HUDEP-2 (cell line): ENCODE measurements around the gene RSAD1.
"Not testable (repeated sequence)": the region's sequence is repeated elsewhere in the genome, so short reads cannot be mapped to it uniquely, and the experiment has no call there.

Experiments used
- DNase-seq, 76 experiments: peaks; one replicate each; lab custom pipeline; 2025; ENCODE audit not compliant: unreplicated experiment in 76 of 76; lab: John Stamatoyannopoulos, UW

The RSAD1 gene

DNA sequence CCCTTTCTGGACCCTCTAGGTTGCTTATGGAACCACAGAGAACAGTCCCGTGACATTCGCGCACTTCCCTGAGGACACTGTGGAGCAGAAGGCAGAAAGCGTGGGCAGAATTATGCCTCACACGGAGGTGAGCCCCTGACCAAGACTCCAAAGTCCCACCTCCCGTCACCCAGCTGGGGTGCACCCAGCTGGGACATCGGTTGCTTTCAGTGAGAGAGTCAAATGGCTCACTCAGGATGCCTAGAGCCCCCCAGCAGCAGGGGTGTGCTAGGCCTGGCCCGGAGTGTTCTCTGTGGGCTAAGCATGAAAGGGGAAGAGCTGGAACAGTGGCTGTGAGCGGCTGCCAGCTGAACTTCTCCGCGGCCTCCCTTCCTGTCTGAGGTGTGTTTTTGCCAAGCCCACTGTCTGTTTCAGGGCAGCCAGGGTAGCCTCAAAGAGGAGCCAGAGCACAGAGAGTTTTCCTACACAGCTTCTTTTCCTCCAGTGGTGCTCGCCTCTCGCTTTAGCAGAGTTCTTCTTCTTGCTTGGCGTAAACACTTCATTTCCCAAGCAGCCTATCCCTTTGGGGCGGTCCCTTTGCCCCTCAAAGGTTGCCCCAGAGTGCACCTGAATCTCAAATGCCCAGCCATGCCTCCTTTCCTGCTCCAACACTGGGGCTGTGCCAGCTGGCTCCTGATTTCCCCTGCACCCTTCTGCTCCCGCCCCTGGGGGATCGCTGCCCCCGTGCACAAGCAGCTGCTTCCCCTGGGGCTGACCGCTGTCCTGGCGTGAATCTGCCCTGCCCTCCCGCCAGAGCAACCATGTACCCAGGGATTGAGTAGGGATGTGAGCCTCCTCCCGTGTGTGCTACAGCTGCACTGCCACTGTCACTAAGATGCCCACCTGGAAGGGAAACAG is 7.4 kb upstream of the RSAD1 start:
- no peak for DNase-seq

DNA sequence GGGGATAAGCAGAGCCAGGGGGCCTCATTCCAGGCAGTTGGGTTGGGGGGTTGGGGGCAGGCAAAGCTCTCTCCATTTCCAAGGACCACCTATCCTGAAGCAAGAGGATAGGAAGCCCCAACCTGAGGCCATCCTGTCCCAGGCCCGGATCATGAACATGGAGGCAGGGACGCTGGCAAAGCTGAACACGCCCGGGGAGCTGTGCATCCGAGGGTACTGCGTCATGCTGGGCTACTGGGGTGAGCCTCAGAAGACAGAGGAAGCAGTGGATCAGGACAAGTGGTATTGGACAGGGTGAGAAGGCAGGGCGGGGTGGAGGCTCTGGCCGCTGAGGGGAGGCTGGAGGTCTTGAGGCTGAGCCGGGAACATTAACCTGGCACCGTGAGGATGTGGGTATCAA is 6.4 kb upstream of the RSAD1 start:
- no peak for DNase-seq

DNA sequence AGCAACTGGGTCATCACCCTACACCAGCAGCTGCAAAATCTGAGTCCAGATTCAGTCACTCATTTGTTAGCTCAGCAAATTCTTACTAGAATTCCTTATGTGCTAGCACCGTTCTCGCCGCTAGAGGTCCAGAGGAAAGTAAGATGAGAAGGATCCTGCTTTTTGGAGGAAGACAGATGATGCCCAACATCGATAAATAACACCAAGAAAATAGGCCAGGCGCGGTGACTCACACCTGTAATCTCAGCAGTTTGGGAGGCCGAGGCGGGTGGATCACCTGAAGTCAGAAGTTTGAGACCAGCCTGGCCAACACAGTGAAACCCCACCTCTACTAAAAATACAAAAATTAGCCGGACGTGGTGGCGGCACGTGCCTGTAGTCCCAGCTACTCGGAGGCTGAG is 5.9 kb upstream of the RSAD1 start:
- DNase-seq, result not testable (repeated sequence)

DNA sequence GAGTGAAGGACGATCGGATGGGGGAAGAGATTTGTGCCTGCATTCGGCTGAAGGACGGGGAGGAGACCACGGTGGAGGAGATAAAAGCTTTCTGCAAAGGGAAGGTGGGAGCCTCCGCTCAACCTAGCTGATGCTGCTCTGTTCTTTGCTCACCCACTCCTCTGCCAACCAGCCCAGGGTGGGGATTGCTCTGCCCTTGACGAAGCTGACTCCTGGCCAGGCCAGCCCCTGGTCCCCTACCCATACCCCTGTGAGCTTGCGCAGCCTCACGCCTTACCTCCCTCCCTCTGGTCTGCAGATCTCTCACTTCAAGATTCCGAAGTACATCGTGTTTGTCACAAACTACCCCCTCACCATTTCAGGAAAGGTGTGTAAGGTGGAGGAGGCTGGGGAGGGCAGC is 4.8 kb upstream of the RSAD1 start:
- DNase-seq, result no peak

DNA sequence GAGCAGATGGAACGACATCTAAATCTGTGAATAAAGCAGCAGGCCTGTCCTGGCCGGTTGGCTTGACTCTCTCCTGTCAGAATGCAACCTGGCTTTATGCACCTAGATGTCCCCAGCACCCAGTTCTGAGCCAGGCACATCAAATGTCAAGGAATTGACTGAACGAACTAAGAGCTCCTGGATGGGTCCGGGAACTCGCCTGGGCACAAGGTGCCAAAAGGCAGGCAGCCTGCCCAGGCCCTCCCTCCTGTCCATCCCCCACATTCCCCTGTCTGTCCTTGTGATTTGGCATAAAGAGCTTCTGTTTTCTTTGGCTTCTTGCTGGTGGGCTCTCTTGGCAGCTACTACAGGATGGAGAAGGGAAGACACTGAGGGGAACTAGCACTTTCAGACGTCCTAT is 4.1 kb upstream of the RSAD1 start:
- DNase-seq, result no peak

DNA sequence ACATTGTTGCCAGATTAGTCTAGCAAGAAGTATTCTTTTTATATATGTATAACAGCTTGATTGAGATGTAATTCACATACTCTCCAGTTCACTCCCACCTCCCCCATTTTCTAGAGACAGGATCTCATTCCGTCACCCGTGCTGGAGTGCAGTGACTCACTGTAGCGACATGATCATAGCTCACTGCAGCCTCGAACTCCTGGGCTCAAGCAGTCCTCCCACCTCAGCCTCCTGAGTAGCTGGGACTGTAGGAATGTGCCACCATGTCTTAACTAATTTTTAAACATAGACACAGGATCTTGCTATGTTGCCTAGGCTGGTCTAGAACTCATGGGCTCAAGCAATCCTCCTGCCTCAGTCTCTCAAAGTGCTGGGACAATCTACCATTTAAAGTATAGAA is 3.3 kb upstream of the RSAD1 start:
- DNase-seq, result no peak

DNA sequence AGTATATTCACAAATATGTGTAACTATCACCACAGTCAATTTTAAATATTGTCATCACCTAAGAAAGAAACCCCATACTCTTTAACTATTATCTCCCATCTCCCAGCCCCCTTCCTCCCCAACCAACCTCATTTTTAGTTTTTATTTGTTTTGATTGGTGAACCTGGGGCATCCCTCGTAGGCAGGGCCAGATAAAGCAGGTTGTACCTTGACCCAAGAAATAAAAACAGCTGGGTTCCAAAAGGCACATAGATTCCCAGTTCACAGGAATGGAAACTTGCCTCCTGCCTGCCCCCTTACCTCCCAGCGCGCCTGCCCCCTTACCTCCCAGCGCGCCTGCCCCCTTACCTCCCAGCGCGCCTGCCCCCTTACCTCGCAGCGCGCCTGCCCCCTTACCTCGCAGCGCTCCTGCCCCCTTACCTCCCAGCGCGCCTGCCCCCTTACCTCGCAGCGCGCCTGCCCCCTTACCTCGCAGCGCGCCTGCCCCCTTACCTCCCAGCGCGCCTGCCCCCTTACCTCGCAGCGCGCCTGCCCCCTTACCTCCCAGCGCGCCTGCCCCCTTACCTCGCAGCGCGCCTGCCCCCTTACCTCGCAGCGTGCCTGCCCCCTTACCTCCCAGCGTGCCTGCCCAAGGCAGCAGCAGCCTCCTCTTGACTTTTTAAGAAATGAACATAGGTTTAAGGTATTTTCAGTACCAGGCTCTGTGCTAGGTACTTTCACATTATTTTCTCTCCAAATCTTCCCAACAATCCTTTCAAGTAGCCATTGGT is 2.7 kb upstream of the RSAD1 start:
- DNase-seq, result not testable (repeated sequence)

DNA sequence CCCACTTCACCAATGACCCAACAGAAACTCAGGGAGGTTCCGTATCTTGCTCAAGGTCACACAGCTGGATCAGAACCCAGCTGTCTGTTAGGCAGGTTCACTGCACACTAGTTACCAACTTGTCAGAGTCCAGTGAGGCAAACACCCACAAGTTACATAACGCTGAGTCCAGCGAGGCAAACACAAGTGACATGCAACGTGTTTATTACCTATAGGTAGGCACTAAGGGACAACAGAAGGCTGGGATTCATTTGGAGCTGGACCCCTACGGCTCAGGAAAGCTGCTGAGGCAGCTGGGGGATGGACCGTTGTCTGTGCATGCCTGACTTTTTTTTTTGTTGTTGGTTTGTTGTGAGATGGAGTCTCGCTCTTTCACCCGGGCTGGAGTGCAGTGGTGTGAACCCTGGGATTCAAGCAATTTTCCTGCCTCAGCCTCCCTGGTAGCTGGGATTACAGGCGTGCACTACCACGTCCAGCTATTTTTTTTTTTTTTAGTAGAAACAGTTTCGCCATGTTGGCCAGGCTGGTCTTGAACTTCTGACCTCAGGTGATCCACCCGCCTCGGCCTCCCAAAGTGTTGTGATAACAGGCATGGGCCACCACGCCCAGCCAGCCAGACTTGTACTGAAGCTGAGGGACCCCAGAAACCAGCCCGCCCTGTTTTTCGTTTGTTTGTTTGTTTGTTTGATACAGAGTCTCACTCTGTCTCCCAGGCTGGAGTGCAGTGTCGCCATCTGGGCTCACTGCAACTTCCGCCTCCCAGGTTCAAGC is 1.9 kb upstream of the RSAD1 start:
- no peak for DNase-seq

DNA sequence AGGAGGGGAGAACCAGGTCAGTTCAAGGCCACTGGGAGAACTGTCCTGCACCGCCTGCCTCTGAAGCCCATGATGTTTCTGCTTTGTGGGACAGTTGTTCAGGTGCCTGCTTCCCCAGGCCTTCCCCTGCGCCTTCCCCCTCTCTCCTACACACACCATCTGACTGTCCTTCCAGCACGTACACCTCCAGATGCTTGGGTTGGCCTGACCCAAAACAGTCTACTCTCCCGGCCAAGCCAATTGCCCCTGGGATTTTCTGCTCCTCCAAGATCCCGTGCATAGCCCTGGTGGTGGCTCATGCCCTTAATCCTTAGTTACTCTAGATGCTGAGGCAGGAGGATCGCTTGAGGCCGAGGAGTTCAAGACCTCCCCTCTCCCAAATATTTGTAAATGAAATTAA is 684 bp upstream of the RSAD1 start:
- no peak for DNase-seq

DNA sequence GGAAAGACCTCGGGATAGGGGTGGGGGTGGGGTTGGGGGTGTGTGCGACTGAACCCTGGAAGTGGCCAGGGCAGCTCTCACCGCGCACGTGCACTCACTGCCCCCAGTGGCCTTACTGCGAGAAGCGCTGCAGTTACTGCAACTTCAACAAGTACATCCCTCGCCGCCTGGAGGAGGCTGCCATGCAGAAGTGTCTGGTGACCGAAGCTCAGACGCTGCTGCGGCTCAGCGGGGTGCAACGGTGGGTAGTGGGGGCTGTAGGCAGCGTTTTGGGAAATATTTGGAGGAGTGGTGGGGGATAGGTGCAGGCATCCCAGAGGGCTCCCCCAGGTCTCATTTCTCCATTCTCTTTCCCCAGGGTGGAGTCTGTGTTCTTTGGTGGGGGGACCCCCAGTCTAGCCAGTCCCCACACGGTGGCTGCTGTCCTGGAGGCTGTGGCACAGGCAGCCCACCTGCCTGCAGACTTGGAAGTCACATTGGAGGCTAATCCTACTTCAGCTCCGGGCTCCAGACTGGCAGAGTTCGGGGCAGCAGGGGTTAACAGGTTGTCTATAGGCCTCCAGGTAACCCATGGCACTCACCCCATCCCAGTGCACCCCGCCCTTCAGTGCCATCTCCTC is 972 bp downstream of the RSAD1 start:
- DNase-seq, result peak in 74 of 76 experiments; percentile 24 to 87 (median 69)

DNA sequence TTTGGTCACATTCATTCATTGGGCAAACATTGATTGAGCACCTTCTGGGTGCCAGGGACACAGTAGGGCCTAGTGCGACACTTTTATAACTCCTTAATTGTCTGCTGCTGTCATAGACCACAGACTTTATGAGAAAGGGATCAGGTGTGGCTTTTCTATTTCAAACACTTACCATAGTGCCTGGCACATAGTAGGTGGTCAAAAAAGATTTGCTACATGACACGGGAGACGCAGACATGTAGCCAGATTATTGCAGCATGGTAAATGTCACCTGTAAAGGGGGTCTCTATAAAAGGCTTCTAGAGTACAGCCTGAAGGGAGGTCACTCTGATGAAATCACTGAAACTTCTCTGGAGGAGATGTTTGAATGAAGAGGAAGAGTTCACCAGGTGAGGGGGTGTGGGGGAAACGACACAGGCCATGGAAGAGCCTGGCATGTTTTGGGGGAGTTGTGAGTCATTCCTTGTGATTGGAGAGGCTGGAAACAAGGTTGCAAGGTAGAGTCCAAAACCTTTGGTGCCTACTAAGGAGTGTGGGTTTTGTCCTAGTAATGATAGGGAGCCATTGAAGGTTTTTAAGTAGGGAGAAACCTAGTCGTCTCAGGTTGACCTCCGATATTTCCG is 1.6 kb downstream of the RSAD1 start:
- no peak for DNase-seq

DNA sequence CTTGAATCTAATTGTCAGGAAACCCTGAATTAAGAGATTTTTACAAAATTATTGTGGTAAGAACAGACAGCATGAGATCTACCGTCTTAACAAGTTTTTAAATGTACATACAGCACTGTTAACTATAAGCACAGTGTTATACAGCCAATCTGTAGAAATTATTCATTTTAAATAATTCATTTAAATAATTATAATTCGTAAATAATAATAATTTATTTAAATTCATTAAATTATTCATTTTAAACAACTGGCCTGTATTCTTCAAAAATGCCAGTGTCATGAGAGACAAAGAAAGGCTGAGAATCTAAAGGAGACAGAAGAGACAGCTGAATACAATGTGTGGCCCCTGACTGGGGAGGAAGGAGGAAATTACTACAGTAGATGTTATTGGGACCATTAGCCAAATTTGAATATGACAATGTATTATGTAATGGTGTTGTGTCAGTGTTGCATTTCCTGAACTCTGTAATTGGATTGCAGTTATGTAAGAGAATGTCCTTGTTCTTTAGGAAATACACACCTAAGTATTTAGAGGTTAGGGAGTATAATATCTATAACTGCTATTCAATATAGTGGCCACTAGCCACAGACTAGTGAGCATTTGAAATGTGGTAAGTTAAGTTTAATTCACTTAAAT is 2.3 kb downstream of the RSAD1 start:
- DNase-seq, result no peak

DNA sequence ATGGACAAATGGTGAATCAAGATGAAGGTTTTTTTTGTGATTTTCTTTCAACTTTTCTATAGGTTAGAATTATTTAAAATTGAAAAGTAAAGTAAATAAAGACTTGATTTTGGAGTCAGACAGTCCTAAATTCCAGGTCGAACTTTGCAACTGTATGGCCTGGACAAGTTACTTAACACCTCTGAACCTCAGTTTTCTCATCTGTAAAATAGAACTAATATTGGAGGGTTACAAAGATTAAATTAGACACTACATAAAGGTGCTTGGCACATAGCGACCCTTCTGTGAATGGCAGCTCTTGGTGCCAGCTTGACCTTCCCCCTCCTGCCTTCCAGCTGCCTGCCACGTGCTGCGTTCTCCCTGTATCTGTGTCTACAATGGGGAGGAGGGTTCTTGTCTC is 3.0 kb downstream of the RSAD1 start:
- no peak for DNase-seq

DNA sequence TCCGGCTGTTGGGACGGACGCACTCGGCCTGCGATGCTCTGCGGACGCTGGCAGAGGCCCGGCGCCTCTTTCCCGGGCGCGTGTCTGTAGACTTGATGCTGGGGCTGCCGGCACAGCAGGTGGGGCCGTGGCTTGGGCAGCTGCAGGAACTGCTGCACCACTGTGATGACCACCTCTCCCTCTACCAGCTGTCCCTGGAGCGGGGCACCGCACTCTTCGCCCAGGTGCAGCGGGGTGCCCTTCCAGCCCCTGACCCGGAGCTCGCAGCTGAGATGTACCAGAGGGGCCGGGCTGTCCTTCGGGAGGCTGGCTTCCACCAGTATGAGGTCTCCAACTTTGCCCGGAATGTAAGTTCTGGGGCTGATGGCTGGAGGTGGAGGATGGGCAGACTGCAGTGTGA is 3.5 kb downstream of the RSAD1 start:
- no peak for DNase-seq

DNA sequence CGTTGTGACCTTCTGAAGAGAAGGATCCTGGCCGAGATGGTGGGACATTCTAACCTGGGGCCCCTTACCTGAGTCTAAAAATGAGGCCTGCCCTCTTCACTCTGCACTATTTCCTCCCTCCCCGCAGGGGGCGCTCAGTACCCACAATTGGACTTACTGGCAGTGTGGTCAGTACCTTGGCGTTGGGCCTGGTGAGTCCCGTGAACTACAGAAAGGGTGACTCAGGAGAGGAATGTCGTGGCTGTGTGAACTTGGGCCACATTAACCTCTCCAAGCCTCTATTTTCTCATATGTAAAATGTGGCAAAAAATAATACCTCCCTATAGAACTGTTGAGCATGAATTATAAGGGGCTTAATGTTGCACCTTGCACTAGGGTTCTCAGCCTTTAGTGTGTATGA is 3.9 kb downstream of the RSAD1 start:
- DNase-seq, result peak in 74 of 76 experiments; percentile 36 to 94 (median 82)

DNA sequence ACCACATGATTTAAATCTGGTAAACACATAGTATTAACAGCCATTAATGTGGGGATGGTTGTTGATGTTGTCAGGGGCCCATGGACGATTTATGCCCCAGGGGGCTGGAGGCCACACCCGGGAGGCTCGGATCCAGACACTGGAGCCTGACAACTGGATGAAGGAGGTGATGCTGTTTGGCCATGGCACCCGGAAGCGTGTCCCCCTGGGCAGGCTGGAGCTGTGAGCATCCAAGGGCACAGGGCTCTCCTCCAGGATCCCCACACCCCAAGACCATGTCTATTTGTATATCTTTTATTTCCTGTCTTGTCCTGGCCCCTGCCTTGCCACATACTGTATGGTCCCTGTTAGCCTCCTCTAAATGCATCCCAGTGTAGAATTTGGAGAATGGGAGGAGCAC is 4.6 kb downstream of the RSAD1 start:
- no peak for DNase-seq

DNA sequence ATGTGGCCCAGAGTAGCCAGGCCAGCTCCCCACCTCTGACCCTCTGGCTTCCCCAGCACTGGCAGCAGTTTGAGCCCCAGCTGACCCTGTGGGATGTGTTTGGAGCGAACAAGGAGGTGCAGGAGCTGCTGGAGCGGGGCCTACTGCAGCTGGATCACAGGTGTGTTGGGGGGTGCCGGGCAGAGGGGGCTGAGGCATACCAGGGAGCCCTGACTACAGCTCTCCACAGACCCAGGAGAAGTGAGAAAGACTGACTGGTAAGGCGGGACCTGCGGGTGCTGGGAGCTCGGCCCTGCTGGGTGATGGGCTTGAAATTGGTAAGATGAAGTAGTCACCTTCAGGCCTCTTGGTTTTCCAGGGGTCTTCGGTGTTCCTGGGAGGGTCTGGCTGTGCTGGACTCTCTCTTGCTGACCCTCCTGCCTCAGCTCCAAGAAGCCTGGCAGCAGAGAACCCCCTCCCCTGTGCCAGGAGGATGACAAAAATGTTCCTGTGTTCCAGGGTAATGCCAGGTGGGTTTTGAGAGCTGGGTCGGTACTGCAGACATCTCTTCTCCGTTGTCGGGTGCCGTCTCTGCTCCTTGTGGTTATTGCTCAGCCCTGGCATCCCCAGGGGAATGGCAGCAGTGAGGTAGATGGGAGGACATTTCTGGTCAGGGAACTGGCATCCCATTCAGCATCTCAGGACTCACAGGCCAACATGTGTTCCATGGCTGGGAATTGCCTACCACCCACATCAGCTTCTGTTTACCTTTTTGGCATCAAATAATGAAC is 5.9 kb downstream of the RSAD1 start:
- no peak for DNase-seq

DNA sequence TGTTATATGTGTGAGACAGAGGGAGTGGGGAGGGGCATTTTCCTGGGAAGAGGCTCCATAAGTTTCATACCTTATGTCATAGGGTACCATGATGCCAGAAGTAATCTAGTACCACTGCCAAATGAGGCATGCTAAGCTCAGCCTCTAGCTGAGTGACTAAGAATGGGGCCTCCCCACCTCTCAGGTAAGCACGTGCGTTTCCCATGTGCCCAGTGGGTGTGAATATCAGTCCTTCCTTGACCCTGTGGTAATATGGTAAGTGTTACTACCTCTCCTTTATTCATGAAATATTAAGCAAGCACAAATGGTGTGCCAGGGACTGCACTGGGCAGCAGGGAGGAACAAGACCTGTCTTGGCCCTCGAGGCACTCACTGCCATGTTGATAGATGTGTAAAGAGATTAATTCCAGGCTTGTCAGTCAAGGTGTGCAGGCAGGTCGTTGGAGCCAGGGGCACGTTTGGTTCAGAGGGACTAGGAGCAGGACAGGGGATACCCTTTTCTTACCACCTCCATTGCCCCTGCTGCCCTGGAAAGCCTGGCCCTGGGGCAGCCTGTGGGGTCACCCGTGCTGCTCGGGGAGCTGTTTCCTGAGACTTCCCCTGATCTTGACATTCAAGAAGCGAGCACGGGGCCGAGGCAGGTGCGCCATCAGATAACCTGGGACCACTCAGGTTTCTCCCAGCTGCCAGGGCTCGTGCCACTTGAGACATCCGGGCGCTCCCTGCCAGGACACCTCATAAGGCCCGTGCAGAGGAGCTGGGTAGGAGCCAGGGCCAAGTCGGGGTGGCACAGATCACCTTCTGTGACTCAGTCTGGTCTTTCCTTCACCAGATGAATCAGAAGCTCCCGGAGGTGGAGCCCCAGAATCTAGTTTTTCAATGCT is 8.8 kb downstream of the RSAD1 start:
- no peak for DNase-seq
